ENCODE measurements around the gene NAXD.
"Not testable (repeated sequence)": the region's sequence is repeated elsewhere in the genome, so short reads cannot be mapped to it uniquely, and the experiment has no call there.

The NAXD gene

GRCh38 chr13:110615322-110616102 lies at the start of gene NAXD:
Gene NAXD (plus strand): TSS chr13:110615545. CDS start chr13:110615602, 57 bp downstream.
- peak; percentile 77 to 78 (median 78) for DNase-seq (ENCODE audit: low read depth in 3 of 3)

- DNase-seq (ENCODE audit: low read depth in 3 of 3): no peak
Measured at GRCh38 chr13:110566171-110566570, 49.2 kb upstream of the NAXD start.

GRCh38 chr13:110568612-110569011 lies 46.7 kb upstream of the NAXD start:
- no peak for DNase-seq (ENCODE audit: low read depth in 3 of 3)

GRCh38 chr13:110569962-110570361 lies 45.4 kb upstream of the NAXD start:
- not testable (repeated sequence) for DNase-seq (ENCODE audit: low read depth in 3 of 3)

GRCh38 chr13:110570886-110571285 lies 44.5 kb upstream of the NAXD start:
- DNase-seq (ENCODE audit: low read depth in 3 of 3): no peak

GRCh38 chr13:110571896-110572777 lies 43.2 kb upstream of the NAXD start:
- DNase-seq (ENCODE audit: low read depth in 3 of 3): no peak

GRCh38 chr13:110572778-110573118 lies 42.6 kb upstream of the NAXD start:
- DNase-seq (ENCODE audit: low read depth in 3 of 3): no peak

- DNase-seq (ENCODE audit: low read depth in 3 of 3): no peak
Measured at GRCh38 chr13:110574161-110574560, 41.2 kb upstream of the NAXD start.

- DNase-seq (ENCODE audit: low read depth in 3 of 3): no peak
Measured at GRCh38 chr13:110575322-110576069, 39.8 kb upstream of the NAXD start.

- no peak for DNase-seq (ENCODE audit: low read depth in 3 of 3)
Measured at GRCh38 chr13:110576070-110576394, 39.3 kb upstream of the NAXD start.

- DNase-seq (ENCODE audit: low read depth in 3 of 3): no peak
Measured at GRCh38 chr13:110576736-110577476, 38.4 kb upstream of the NAXD start.

GRCh38 chr13:110578363-110578762 lies 37.0 kb upstream of the NAXD start:
- DNase-seq (ENCODE audit: low read depth in 3 of 3): no peak

GRCh38 chr13:110580800-110581199 lies 34.5 kb upstream of the NAXD start:
- DNase-seq (ENCODE audit: low read depth in 3 of 3): no peak

GRCh38 chr13:110581506-110582185 lies 33.7 kb upstream of the NAXD start:
- no peak for DNase-seq (ENCODE audit: low read depth in 3 of 3)

GRCh38 chr13:110582421-110582954 lies 32.9 kb upstream of the NAXD start:
- DNase-seq (ENCODE audit: low read depth in 3 of 3): no peak

- DNase-seq (ENCODE audit: low read depth in 3 of 3): no peak
Measured at GRCh38 chr13:110583178-110583865, 32.0 kb upstream of the NAXD start.

- DNase-seq (ENCODE audit: low read depth in 3 of 3): no peak
Measured at GRCh38 chr13:110589793-110590390, 25.5 kb upstream of the NAXD start.

- no peak for DNase-seq (ENCODE audit: low read depth in 3 of 3)
Measured at GRCh38 chr13:110590577-110590976, 24.8 kb upstream of the NAXD start.

- no peak for DNase-seq (ENCODE audit: low read depth in 3 of 3)
Measured at GRCh38 chr13:110592665-110593064, 22.7 kb upstream of the NAXD start.
